ENCODE measurements around the gene LIN7C. TPM values are rescaled to one million over a fixed set of nuclear protein-coding genes. Genes with fewer than 3 reads are reported as not detected.

The LIN7C gene
- total and polyA plus RNA-seq, 4 donors, result 5.2 to 43.7 (median 25.8) TPM

DNA sequence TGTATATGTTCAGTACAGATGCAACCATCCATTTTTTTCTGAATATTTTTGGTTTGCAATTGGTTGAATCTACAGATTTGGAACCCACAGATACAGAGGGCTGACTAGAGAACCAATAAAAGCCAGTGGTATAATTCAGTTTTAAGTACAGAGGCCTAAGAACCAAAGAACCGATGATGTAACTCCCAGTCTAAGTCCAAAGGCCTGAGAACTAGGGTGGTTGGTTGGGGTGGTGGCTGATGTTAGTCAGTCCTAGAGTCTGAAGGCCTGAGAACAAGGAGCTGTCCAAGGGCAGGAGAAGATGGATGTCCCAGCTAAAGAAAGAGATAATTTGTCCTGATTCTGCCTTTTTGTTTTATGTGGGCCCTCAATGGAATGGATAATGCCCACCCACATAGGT, 48.7 kb upstream of the LIN7C start:
- Histone ChIP-seq H3K4me3 (ENCODE audit: low read depth in 1 of 3, low read length in 3 of 3) (no peak overlapping the region), H3K9ac (ENCODE audit: low read depth in 1 of 2, low read length in 2 of 2) (no peak overlapping the region), H3K27me3 (ENCODE audit: control insufficient read depth in 4 of 4, insufficient read depth in 4 of 4, low read length in 3 of 4) (no peaks in the 10 kb centered on the region), H3K9me3 (ENCODE audit: control insufficient read depth in 4 of 4, low read length in 3 of 4) (no peaks in the 10 kb centered on the region), H3K36me3 (ENCODE audit: control insufficient read depth in 4 of 4, insufficient read depth in 3 of 4, low read depth in 1 of 4, low read length in 3 of 4) (no peaks in the 10 kb centered on the region), H3K4me1 (ENCODE audit: control insufficient read depth in 4 of 4, insufficient read depth in 4 of 4, low read length in 3 of 4) (no peaks in the 10 kb centered on the region), H3K27ac (ENCODE audit: low read depth in 1 of 2, low read length in 2 of 2) (no peak overlapping the region)
- TF ChIP-seq, protein P1, sequence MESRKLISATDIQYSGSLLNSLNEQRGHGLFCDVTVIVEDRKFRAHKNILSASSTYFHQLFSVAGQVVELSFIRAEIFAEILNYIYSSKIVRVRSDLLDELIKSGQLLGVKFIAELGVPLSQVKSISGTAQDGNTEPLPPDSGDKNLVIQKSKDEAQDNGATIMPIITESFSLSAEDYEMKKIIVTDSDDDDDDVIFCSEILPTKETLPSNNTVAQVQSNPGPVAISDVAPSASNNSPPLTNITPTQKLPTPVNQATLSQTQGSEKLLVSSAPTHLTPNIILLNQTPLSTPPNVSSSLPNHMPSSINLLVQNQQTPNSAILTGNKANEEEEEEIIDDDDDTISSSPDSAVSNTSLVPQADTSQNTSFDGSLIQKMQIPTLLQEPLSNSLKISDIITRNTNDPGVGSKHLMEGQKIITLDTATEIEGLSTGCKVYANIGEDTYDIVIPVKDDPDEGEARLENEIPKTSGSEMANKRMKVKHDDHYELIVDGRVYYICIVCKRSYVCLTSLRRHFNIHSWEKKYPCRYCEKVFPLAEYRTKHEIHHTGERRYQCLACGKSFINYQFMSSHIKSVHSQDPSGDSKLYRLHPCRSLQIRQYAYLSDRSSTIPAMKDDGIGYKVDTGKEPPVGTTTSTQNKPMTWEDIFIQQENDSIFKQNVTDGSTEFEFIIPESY (IDR thresholded peaks at IDR 0.05), result no peak
- TF ChIP-seq SP1 (IDR thresholded peaks at IDR 0.05) (no peak), HNF4G (IDR thresholded peaks at IDR 0.05) (no peak), JUND (IDR thresholded peaks at IDR 0.05) (no peak), RXRA (IDR thresholded peaks at IDR 0.05) (no peak), EGR1 (IDR thresholded peaks at IDR 0.05; ENCODE audit: low read depth in 2 of 2) (no peak), HNF4A (conservative IDR thresholded peaks at IDR 0.05) (peak in 1 of 2 donors; percentile 10), FOXA2 (IDR thresholded peaks at IDR 0.05) (no peak), RAD21 (IDR thresholded peaks at IDR 0.05) (no peak)
- 80% methylated on average over 1 of the region's 1 CpG for WGBS
- no peak for DNase-seq (ENCODE audit: low spot score)

DNA sequence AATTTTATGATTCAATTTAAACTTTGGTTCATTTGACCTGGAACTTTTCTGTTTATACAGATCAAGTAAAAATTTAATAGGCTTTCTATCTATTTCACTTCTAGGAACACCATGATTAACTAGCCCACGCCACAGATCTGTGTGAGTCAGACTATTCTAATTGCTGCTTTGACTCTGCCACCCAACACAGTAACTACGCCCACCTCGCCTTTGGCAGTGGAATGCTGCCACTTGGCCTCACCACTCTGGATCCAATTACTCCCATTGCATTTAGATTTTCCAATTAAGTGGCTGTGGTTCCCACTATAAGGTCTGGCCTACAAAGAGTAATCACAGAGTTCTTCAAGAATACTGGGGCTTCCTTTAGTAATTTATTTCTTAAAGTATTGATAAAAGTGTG, 46.6 kb upstream of the LIN7C start:
- no peaks in the 10 kb centered on the region for H3K4me1 ChIP-seq (ENCODE audit: control insufficient read depth in 4 of 4, insufficient read depth in 4 of 4, low read length in 3 of 4)
- H3K9ac ChIP-seq (ENCODE audit: low read depth in 1 of 2, low read length in 2 of 2), result no peak overlapping the region
- TF ChIP-seq EGR1 (IDR thresholded peaks at IDR 0.05; ENCODE audit: low read depth in 2 of 2), result no peak
- no peak for TF ChIP-seq NR2F2 (IDR thresholded peaks at IDR 0.05)
- no peak for TF ChIP-seq RXRA (IDR thresholded peaks at IDR 0.05)
- TF ChIP-seq, protein P1 (IDR thresholded peaks at IDR 0.05), result no peak
- TF ChIP-seq, protein P2, sequence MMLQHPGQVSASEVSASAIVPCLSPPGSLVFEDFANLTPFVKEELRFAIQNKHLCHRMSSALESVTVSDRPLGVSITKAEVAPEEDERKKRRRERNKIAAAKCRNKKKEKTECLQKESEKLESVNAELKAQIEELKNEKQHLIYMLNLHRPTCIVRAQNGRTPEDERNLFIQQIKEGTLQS (IDR thresholded peaks at IDR 0.05), result no peak
- TF ChIP-seq, protein P3, sequence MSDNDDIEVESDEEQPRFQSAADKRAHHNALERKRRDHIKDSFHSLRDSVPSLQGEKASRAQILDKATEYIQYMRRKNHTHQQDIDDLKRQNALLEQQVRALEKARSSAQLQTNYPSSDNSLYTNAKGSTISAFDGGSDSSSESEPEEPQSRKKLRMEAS (IDR thresholded peaks at IDR 0.05), result no peak
- TF ChIP-seq HNF4A (conservative IDR thresholded peaks at IDR 0.05), result no peak
- no peak overlapping the region for H3K4me3 ChIP-seq (ENCODE audit: low read depth in 1 of 3, low read length in 3 of 3)
- H3K36me3 ChIP-seq (ENCODE audit: control insufficient read depth in 4 of 4, insufficient read depth in 3 of 4, low read depth in 1 of 4, low read length in 3 of 4), result no peaks in the 10 kb centered on the region
- H3K27ac ChIP-seq (ENCODE audit: low read depth in 1 of 2, low read length in 2 of 2), result no peak overlapping the region
- H3K27me3 ChIP-seq (ENCODE audit: control insufficient read depth in 4 of 4, insufficient read depth in 4 of 4, low read length in 3 of 4), result no peaks in the 10 kb centered on the region
- WGBS, result 95% methylated on average over 3 of the region's 3 CpGs
- DNase-seq (ENCODE audit: low spot score), result no peak
- H3K9me3 ChIP-seq (ENCODE audit: control insufficient read depth in 4 of 4, low read length in 3 of 4), result no peaks in the 10 kb centered on the region

DNA sequence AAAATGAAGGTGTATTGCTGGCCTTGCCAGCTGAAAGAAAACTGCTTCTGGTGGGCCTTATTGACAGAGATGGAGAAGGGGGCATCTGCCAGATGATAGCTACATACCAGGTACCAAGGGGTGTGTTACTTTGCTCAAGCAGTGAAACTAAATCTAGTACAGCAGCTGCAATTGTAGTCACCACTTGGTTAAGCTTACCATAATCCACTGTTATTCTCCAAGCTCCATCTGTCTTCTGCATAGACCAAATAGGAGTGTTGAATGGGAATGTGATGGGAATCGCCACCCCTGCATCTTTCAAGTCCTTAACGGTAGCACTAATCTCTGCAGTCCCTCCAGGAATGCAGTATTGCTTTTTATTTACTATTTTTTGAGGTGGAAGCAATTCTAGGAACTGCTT, 45.8 kb upstream of the LIN7C start:
- no peak for DNase-seq (ENCODE audit: low spot score)
- no peak overlapping the region for H3K27ac ChIP-seq (ENCODE audit: low read depth in 1 of 2, low read length in 2 of 2)
- no peaks in the 10 kb centered on the region for H3K9me3 ChIP-seq (ENCODE audit: control insufficient read depth in 4 of 4, low read length in 3 of 4)
- no peaks in the 10 kb centered on the region for H3K36me3 ChIP-seq (ENCODE audit: control insufficient read depth in 4 of 4, insufficient read depth in 3 of 4, low read depth in 1 of 4, low read length in 3 of 4)
- H3K4me1 ChIP-seq (ENCODE audit: control insufficient read depth in 4 of 4, insufficient read depth in 4 of 4, low read length in 3 of 4), result no peaks in the 10 kb centered on the region
- H3K27me3 ChIP-seq (ENCODE audit: control insufficient read depth in 4 of 4, insufficient read depth in 4 of 4, low read length in 3 of 4), result no peaks in the 10 kb centered on the region
- H3K4me3 ChIP-seq (ENCODE audit: low read depth in 1 of 3, low read length in 3 of 3), result no peak overlapping the region
- H3K9ac ChIP-seq (ENCODE audit: low read depth in 1 of 2, low read length in 2 of 2), result no peak overlapping the region
- WGBS, result 94% methylated on average over 2 of the region's 2 CpGs
- TF ChIP-seq FOXA2 (IDR thresholded peaks at IDR 0.05) (no peak), YY1 (IDR thresholded peaks at IDR 0.05) (no peak), JUND (IDR thresholded peaks at IDR 0.05) (no peak), GABPA (IDR thresholded peaks at IDR 0.05 in 1 of 2, conservative IDR thresholded peaks at IDR 0.05 in 1 of 2) (no peak), SP1 (IDR thresholded peaks at IDR 0.05) (no peak), EGR1 (IDR thresholded peaks at IDR 0.05; ENCODE audit: low read depth in 2 of 2) (no peak), RXRA (IDR thresholded peaks at IDR 0.05) (no peak), NR2F2 (IDR thresholded peaks at IDR 0.05) (no peak), RAD21 (IDR thresholded peaks at IDR 0.05) (no peak), TAF1 (conservative IDR thresholded peaks at IDR 0.05) (no peak), HNF4A (conservative IDR thresholded peaks at IDR 0.05) (no peak)
- TF ChIP-seq, protein P1 (IDR thresholded peaks at IDR 0.05), result no peak
- TF ChIP-seq, protein P4, sequence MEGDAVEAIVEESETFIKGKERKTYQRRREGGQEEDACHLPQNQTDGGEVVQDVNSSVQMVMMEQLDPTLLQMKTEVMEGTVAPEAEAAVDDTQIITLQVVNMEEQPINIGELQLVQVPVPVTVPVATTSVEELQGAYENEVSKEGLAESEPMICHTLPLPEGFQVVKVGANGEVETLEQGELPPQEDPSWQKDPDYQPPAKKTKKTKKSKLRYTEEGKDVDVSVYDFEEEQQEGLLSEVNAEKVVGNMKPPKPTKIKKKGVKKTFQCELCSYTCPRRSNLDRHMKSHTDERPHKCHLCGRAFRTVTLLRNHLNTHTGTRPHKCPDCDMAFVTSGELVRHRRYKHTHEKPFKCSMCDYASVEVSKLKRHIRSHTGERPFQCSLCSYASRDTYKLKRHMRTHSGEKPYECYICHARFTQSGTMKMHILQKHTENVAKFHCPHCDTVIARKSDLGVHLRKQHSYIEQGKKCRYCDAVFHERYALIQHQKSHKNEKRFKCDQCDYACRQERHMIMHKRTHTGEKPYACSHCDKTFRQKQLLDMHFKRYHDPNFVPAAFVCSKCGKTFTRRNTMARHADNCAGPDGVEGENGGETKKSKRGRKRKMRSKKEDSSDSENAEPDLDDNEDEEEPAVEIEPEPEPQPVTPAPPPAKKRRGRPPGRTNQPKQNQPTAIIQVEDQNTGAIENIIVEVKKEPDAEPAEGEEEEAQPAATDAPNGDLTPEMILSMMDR (IDR thresholded peaks at IDR 0.05; ENCODE audit: low read depth, low read length, missing input control), result no peak
- TF ChIP-seq, protein P2 (IDR thresholded peaks at IDR 0.05), result no peak
- TF ChIP-seq, protein P3 (IDR thresholded peaks at IDR 0.05), result no peak

Measured in liver (tissue), 9 donors.